Astrocyte (in vitro differentiated cells and primary cell): ENCODE measurements around the gene BORCS5. TPM values are rescaled to one million over a fixed set of nuclear protein-coding genes. Genes with fewer than 3 reads are reported as not detected.
A peak's percentile ranks its signal among the peaks of the same experiment; 100 is the strongest.

Source experiments
- DNase-seq: peaks from one replicate; pipeline ENCODE4 v3.0.0-alpha.2; 2010; ENCODE audit warnings: low read depth
- FAIRE-seq: peaks from 2 replicates; lab custom pipeline; 2011; peaks lifted over from hg19 to GRCh38; lab: Jason Lieb, UNC
- H2AFZ ChIP-seq: 2 replicates; pipeline ENCODE4 v1.6.0; 2012; ENCODE audit warnings: low read depth, low read length, inconsistent platforms
- H3K27ac ChIP-seq: 2 replicates; pipeline ENCODE4 v1.5.1; 2011; ENCODE audit warnings: low read depth, low read length, inconsistent platforms
- H3K27me3 ChIP-seq: 2 replicates; pipeline ENCODE4 v1.6.0; 2011; ENCODE audit warnings: low read length, inconsistent platforms; ENCODE audit not compliant: insufficient read depth
- H3K36me3 ChIP-seq: 2 replicates; pipeline ENCODE4 v1.5.1; 2011; ENCODE audit warnings: low read length, inconsistent platforms; ENCODE audit not compliant: insufficient read depth
- H3K4me1 ChIP-seq: 2 replicates; pipeline ENCODE4 v1.5.1; 2011; ENCODE audit warnings: low read length, inconsistent platforms; ENCODE audit not compliant: insufficient read depth
- H3K4me2 ChIP-seq: 2 replicates; pipeline ENCODE4 v1.6.0; 2012; ENCODE audit warnings: low read length, inconsistent platforms
- H3K4me3 ChIP-seq: 2 replicates; pipeline ENCODE4 v1.5.1; 2011; ENCODE audit warnings: low read depth, mild to moderate bottlenecking, low read length, inconsistent platforms; ENCODE audit not compliant: insufficient read depth
- H3K79me2 ChIP-seq: 2 replicates; pipeline ENCODE4 v1.6.0; 2012; ENCODE audit warnings: mild to moderate bottlenecking, low read length, inconsistent platforms; ENCODE audit not compliant: insufficient read depth
- H3K9ac ChIP-seq: 2 replicates; pipeline ENCODE4 v1.6.0; 2012; ENCODE audit warnings: mild to moderate bottlenecking, low read length, inconsistent platforms
- H3K9me3 ChIP-seq: 2 replicates; pipeline ENCODE4 v1.5.1; 2012; ENCODE audit warnings: low read depth, mild to moderate bottlenecking, low read length, inconsistent platforms; ENCODE audit not compliant: insufficient read depth
- H4K20me1 ChIP-seq: 2 replicates; pipeline ENCODE4 v1.6.0; 2012; ENCODE audit warnings: low read length, inconsistent platforms; ENCODE audit not compliant: insufficient read depth
- H3K27ac Mint-ChIP-seq: one replicate; pipeline ENCODE4 v1.8.0; 2021; ENCODE audit warnings: mild to moderate bottlenecking, mixed read lengths; ENCODE audit not compliant: unreplicated experiment
- H3K27me3 Mint-ChIP-seq: one replicate; pipeline ENCODE4 v1.8.0; 2021; ENCODE audit warnings: low read depth, mixed read lengths; ENCODE audit not compliant: unreplicated experiment
- H3K36me3 Mint-ChIP-seq: one replicate; pipeline ENCODE4 v1.8.0; 2021; ENCODE audit warnings: low read depth, mixed read lengths; ENCODE audit not compliant: unreplicated experiment
- H3K4me1 Mint-ChIP-seq: one replicate; pipeline ENCODE4 v1.8.0; 2021; ENCODE audit warnings: low read depth, mixed read lengths; ENCODE audit not compliant: unreplicated experiment
- H3K4me3 Mint-ChIP-seq: one replicate; pipeline ENCODE4 v1.8.0; 2021; ENCODE audit warnings: mild to moderate bottlenecking, moderate library complexity, mixed read lengths; ENCODE audit not compliant: unreplicated experiment
- H3K9me3 Mint-ChIP-seq: one replicate; pipeline ENCODE4 v1.8.0; 2021; ENCODE audit warnings: mild to moderate bottlenecking, mixed read lengths; ENCODE audit not compliant: unreplicated experiment
- CTCF ChIP-seq: IDR thresholded peaks from 2 replicates; pipeline ENCODE4 v1.5.1; 2011; ENCODE audit warnings: low read depth, mild to moderate bottlenecking, inconsistent platforms, low read length, moderate library complexity; ENCODE audit not compliant: insufficient read depth
- EZH2 ChIP-seq: IDR thresholded peaks from 2 replicates; pipeline ENCODE4 v1.6.1; 2012; ENCODE audit warnings: mild to moderate bottlenecking, low read length, inconsistent platforms; ENCODE audit not compliant: insufficient read depth
- total RNA-seq: library from RNA; stranded (reverse); gene quantifications from 2 replicates; pipeline ENCODE4 v1.2.1, GENCODE V29; 2021

The BORCS5 gene
- total RNA-seq, 1 donor from 2014 or later, result 8.1 TPM

DNA sequence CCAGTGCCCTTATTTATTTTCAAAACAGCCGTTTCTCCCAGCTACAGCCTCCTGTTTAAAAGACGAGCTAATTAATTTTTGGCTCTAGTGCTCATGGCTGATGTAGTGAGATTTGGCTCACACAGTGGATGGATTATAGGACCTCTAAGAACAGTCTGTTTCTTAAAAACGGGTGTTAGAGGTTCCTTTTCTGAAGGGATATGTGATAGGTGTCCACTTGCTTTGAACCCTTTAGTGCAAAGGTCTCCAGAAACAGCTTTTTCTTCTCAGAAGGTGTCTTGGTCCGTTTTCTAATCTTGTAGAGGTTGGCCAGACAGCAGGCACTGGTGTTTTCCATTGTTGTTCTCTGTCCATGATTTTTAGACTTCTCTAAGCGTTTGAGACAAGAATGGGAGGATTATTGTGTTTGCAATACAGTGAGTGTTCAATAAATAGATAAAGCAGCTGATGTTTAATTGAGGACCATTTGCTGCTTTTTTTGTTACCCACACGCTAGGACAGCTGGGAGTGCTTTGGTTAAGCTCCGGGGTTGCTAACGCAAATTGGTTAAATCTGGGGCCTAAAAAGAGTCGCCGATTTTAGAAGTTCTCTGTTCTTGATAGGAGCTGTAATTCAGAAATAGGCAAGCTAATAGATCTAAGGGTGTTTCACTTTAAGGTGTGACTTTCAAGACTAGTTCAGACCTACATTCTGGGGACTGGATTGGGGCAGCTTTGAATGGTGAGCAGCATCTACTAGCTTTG lies 1.0 kb downstream of the BORCS5 start:
- peak overlapping the region; percentile 91 for H2AFZ ChIP-seq
- DNase-seq (no peak), FAIRE-seq (no peak)
- no peaks in the 10 kb centered on the region for H4K20me1 ChIP-seq
- H3K4me2 ChIP-seq, result peak overlapping the region; percentile 97
- H3K27ac Mint-ChIP-seq, result peak overlapping the region; percentile 81
- peak overlapping the region; percentile 91 for H3K9ac ChIP-seq
- peaks cover 9% of the 10 kb centered on the region for H3K4me1 ChIP-seq
- no peaks in the 10 kb centered on the region for H3K27me3 ChIP-seq
- H3K9me3 Mint-ChIP-seq, result no peaks in the 10 kb centered on the region
- no peaks in the 10 kb centered on the region for H3K4me1 Mint-ChIP-seq
- H3K27ac ChIP-seq, result peak overlapping the region; percentile 80
- TF ChIP-seq CTCF, result no peak
- TF ChIP-seq EZH2, result no peak
- peak overlapping the region; percentile 79 for H3K4me3 ChIP-seq
- H3K79me2 ChIP-seq, result peaks cover 25% of the 10 kb centered on the region
- no peaks in the 10 kb centered on the region for H3K9me3 ChIP-seq
- no peaks in the 10 kb centered on the region for H3K36me3 Mint-ChIP-seq
- no peaks in the 10 kb centered on the region for H3K27me3 Mint-ChIP-seq
- H3K4me3 Mint-ChIP-seq, result peak overlapping the region; percentile 94
- H3K36me3 ChIP-seq, result peaks cover under 1% of the 10 kb centered on the region

- peak overlapping the region; percentile 79 for H3K4me3 ChIP-seq
- H3K79me2 ChIP-seq, result peaks cover 25% of the 10 kb centered on the region
- H3K9ac ChIP-seq, result peak overlapping the region; percentile 91
- H3K4me2 ChIP-seq, result peak overlapping the region; percentile 97
- no peaks in the 10 kb centered on the region for H3K27me3 ChIP-seq
- no peaks in the 10 kb centered on the region for H3K9me3 ChIP-seq
- peaks cover 2% of the 10 kb centered on the region for H3K36me3 ChIP-seq
- FAIRE-seq, result no peak
- peaks cover 9% of the 10 kb centered on the region for H3K4me1 ChIP-seq
- H2AFZ ChIP-seq, result no peak overlapping the region
- no peak overlapping the region for H3K27ac Mint-ChIP-seq
- no peaks in the 10 kb centered on the region for H3K4me1 Mint-ChIP-seq
- no peak overlapping the region for H3K4me3 Mint-ChIP-seq
- H3K36me3 Mint-ChIP-seq, result no peaks in the 10 kb centered on the region
- H3K27ac ChIP-seq, result no peak overlapping the region
- DNase-seq, result no peak
- H3K9me3 Mint-ChIP-seq, result no peaks in the 10 kb centered on the region
- H4K20me1 ChIP-seq, result no peaks in the 10 kb centered on the region
- TF ChIP-seq CTCF (no peak), EZH2 (no peak)
- H3K27me3 Mint-ChIP-seq, result no peaks in the 10 kb centered on the region
Observed at GRCh38 chr12:12358528-12358927, 1.6 kb downstream of the BORCS5 start.

DNA sequence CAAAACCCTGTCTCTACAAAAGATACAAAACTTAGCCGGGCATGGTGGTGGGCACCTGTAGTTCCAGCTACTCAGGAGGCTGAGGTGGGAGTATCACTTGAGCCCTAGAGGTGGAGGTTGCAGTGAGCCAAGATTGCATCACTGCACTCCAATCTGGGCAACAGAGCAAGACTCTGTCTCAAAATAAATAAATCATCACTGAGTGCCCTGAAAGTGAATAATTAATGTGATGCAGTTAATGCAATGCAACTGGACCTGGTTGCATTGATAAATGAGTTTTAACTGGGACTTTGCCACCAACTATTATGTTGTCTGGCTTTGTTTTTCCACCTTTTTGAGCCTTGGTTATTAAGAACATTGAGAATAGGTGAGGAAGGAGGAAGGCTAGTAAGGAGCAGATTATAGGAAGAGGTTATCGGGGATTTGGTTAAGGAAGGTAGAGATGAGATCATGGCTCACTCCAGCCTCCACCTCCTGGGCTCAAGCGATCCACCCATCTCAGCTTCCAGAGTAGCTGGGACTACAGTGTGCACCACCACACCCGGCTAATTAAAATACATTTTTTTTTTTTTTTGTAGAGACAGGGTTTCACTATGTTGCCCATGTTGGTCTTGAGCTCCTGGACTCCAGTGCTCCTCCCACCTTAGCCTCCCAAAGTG lies 8.0 kb downstream of the BORCS5 start:
- no peak overlapping the region for H2AFZ ChIP-seq
- TF ChIP-seq EZH2 (no peak), CTCF (no peak)
- H3K27me3 ChIP-seq, result no peaks in the 10 kb centered on the region
- H3K36me3 ChIP-seq, result peaks cover 2% of the 10 kb centered on the region
- no peaks in the 10 kb centered on the region for H3K27me3 Mint-ChIP-seq
- no peak for FAIRE-seq
- no peaks in the 10 kb centered on the region for H3K79me2 ChIP-seq
- DNase-seq, result no peak
- H3K27ac ChIP-seq, result no peak overlapping the region
- H4K20me1 ChIP-seq, result no peaks in the 10 kb centered on the region
- H3K36me3 Mint-ChIP-seq, result peaks cover 2% of the 10 kb centered on the region
- H3K27ac Mint-ChIP-seq, result no peak overlapping the region
- H3K4me1 Mint-ChIP-seq, result no peaks in the 10 kb centered on the region
- no peak overlapping the region for H3K4me2 ChIP-seq
- no peak overlapping the region for H3K4me3 ChIP-seq
- H3K9me3 ChIP-seq, result no peaks in the 10 kb centered on the region
- H3K9ac ChIP-seq, result no peak overlapping the region
- H3K9me3 Mint-ChIP-seq, result peaks cover 2% of the 10 kb centered on the region
- H3K4me1 ChIP-seq, result no peaks in the 10 kb centered on the region
- no peak overlapping the region for H3K4me3 Mint-ChIP-seq
